ENCODE results near the gene COL3A1.

Gene COL3A1

DNA sequence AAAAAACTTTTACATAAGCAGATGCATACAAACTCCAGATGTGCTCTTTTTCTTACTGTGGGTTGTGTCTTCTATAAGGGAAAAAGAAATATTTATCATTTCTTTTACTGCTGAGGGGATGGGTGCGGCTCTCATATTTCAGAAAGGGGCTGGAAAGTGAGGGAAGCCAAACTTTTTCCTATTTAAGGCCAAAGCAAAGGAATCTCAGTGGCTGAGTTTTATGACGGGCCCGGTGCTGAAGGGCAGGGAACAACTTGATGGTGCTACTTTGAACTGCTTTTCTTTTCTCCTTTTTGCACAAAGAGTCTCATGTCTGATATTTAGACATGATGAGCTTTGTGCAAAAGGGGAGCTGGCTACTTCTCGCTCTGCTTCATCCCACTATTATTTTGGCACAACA lies at the start of gene COL3A1:
TSS of gene COL3A1 (plus strand) at position 210 of the 400 bp plus-strand sequence. CDS start at position 327, 117 bp downstream.
- no peak for DNase-seq (ENCODE audit: insufficient read length, low spot score)
- FAIRE-seq: no peak

GRCh38 chr2:188928643-188929042 lies 45.5 kb upstream of the COL3A1 start:
- TF ChIP-seq CTCF (IDR thresholded peaks at IDR 0.05; ENCODE audit: insufficient read depth, missing control alignments): no peak
- FAIRE-seq: no peak
- DNase-seq (ENCODE audit: insufficient read length, low spot score): no peak

More for the DNA sequence above, at the start of gene COL3A1:
- no peak for TF ChIP-seq CTCF (IDR thresholded peaks at IDR 0.05; ENCODE audit: insufficient read depth, missing control alignments)

- FAIRE-seq: no peak
- DNase-seq (ENCODE audit: insufficient read length, low spot score): no peak
- TF ChIP-seq CTCF (IDR thresholded peaks at IDR 0.05; ENCODE audit: insufficient read depth, missing control alignments): no peak
Observed at GRCh38 chr2:188931361-188931760, 42.8 kb upstream of the COL3A1 start.

DNA sequence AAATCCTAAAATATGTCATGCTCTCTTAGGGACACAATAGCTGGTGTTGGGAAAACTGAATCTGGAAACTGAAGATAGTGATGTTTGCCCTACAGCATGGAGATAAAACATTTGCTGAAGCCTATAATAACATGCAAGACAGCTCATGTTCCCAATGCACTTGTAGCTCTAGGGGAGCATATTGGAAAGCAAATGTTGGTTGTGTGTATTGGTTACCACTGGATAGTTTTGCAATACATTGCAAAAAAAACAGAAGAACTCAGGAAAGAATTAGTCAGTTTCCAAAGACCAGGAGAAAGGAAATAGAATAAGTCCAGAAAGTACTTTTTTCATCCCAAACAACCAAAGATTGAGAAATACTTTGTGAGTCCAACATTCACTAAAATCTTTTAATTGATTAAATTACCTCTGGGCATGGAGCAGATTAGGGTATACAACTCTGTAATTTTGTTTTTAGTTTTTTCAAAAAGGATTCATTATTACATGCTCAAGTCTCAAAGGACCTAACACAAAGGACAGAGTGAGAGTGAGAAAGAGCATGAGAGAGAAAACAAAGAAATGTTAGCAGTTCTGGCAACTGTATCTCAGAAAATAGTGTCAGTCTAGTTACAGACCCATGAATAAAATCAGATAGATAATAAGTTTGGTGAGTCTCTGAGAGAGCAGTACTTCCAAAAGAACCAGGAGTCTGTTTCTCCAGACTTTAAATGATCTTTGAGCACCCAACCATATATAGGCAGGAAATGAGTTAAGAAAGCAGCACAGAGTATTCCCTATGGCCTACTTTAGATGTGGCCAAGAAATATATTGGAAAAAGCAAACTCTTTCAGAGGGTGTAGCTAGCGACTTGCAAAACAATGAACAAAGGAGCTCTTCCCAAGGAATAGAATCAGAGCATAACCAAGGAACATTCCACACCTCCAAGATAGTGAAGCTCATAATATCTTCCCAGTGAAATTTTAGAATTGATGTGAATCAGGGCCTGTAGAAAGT lies 36.6 kb upstream of the COL3A1 start:
- DNase-seq (ENCODE audit: insufficient read length, low spot score) (no peak), FAIRE-seq (no peak)
- TF ChIP-seq CTCF (IDR thresholded peaks at IDR 0.05; ENCODE audit: insufficient read depth, missing control alignments): no peak

DNA sequence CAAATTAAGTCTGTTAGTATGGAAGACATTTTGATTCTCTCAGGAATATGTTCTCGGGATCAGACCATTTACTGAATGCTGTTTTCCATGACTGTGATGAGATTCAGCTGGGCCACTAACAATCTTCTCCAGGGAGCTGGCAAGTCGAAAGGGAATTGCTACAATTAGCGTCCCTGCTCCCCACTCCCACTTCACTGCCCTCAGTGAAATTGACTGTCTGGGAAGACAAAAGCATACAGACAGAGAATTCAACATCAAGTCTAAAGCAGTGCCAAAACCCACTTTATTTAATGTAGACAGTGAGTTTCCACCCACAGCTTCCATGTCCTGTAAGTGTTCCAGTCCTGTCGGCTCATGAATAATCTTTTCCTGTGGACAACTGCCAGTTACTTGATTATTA lies 34.0 kb upstream of the COL3A1 start:
- no peak for FAIRE-seq
- DNase-seq (ENCODE audit: insufficient read length, low spot score): no peak
- TF ChIP-seq CTCF (IDR thresholded peaks at IDR 0.05; ENCODE audit: insufficient read depth, missing control alignments): no peak

GRCh38 chr2:188944442-188944841 lies 29.7 kb upstream of the COL3A1 start:
- no peak for TF ChIP-seq CTCF (IDR thresholded peaks at IDR 0.05; ENCODE audit: insufficient read depth, missing control alignments)
- FAIRE-seq (no peak), DNase-seq (ENCODE audit: insufficient read length, low spot score) (no peak)
